Putamen (tissue), 1 donor: ENCODE data around the gene QRICH1.

Experiments used
- DNase-seq: peaks from one replicate; pipeline ENCODE4 v3.0.0-alpha.2; 2016; ENCODE audit warnings: low spot score

QRICH1 gene, protein sequence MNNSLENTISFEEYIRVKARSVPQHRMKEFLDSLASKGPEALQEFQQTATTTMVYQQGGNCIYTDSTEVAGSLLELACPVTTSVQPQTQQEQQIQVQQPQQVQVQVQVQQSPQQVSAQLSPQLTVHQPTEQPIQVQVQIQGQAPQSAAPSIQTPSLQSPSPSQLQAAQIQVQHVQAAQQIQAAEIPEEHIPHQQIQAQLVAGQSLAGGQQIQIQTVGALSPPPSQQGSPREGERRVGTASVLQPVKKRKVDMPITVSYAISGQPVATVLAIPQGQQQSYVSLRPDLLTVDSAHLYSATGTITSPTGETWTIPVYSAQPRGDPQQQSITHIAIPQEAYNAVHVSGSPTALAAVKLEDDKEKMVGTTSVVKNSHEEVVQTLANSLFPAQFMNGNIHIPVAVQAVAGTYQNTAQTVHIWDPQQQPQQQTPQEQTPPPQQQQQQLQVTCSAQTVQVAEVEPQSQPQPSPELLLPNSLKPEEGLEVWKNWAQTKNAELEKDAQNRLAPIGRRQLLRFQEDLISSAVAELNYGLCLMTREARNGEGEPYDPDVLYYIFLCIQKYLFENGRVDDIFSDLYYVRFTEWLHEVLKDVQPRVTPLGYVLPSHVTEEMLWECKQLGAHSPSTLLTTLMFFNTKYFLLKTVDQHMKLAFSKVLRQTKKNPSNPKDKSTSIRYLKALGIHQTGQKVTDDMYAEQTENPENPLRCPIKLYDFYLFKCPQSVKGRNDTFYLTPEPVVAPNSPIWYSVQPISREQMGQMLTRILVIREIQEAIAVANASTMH

GRCh38 chr3:49093853-49094767 lies at the start of gene QRICH1:
TSS of gene QRICH1 (minus strand) at chr3:49094071. CDS start at chr3:49077017, 17,054 bp downstream.
- peak; percentile 97 for DNase-seq

GRCh38 chr3:49140080-49140479 lies 46.2 kb upstream of the QRICH1 start:
- DNase-seq: no peak

DNA sequence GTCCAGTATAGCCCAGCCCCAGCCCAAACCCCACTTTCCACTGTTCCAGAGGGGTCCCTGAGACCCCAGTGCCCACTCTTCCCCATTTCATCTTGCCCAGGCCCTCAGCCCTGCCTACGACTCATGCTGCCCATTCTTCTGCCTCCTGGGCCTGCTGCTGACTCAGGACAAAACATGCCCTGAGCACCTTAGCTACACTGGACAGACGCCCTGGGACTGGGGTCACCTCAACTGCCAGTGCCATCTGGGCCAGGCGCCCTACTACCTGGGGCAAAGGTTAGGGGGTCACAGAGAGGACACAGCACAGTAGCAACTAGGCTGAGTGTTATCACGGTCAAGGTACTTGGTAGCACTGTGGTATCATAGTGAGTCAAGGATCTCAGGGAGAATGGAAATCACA lies 41.6 kb upstream of the QRICH1 start:
- no peak for DNase-seq

DNA sequence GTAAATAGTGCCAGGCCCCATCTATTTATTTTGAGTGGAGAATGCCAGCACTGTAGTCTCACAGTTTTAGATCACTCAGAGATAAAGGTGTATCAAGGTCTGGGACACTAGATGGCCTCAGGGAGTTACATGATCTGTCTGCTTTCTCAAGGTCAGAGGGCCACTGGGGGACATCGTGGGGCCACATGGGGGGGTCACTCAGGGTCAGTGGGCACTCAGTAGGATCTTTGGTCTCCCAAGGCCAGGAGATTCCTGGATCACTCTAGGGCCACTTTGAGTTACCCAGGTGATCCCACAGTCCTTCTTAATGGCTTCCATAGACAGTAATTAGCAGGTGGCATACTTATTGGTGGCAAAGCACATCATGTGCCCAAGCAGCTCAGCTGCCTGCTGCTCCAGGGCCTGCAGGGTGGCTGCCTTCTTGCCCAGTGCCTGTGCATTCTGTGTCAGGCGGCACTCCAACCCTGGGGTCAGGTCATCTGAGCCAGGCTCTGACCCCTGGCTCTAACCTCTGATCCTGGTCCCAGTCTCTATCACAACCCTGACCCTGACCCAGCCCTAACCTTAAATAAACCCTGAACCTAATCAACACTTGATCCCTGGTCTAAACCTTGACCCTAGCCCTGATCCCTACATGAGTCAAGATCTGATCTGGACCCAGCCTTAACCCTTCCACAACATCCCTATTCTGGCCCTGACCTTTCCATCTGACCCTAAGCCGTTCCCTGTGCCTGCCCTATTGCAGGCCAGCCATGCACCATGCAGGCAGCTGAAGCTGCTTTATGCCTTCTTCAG lies 40.8 kb upstream of the QRICH1 start:
- no peak for DNase-seq

- peak; percentile 71 for DNase-seq
Observed at GRCh38 chr3:49133226-49133951, 39.5 kb upstream of the QRICH1 start.

GRCh38 chr3:49132437-49133225 lies 38.8 kb upstream of the QRICH1 start, which contains the start of gene LAMB2:
TSS of gene LAMB2 (minus strand) at chr3:49133050. CDS start at chr3:49132867, 183 bp downstream.
- DNase-seq: peak; percentile 58

GRCh38 chr3:49132073-49132436 lies 38.2 kb upstream of the QRICH1 start:
- DNase-seq: no peak

GRCh38 chr3:49131576-49131975 lies 37.7 kb upstream of the QRICH1 start:
- DNase-seq: no peak

DNA sequence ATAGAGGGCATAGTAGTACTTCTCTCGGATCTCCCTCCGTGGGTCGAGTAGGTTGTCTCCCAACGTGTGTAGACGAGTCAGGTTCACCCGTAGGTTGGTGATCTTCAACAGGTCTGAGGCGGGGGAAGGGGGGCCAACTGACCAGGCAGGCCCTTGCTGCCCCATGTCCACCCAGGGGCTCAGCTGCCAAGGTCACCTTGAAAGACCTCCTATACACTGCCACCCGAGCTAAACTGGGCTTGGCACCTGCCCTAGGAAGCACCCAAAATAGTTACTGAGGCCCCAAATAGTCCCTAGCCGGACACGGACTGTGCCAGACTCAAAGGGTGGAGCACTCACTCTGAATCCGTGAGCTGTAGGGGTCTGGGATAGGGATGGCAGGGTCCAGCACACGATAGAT lies 37.2 kb upstream of the QRICH1 start:
- DNase-seq: no peak

DNA sequence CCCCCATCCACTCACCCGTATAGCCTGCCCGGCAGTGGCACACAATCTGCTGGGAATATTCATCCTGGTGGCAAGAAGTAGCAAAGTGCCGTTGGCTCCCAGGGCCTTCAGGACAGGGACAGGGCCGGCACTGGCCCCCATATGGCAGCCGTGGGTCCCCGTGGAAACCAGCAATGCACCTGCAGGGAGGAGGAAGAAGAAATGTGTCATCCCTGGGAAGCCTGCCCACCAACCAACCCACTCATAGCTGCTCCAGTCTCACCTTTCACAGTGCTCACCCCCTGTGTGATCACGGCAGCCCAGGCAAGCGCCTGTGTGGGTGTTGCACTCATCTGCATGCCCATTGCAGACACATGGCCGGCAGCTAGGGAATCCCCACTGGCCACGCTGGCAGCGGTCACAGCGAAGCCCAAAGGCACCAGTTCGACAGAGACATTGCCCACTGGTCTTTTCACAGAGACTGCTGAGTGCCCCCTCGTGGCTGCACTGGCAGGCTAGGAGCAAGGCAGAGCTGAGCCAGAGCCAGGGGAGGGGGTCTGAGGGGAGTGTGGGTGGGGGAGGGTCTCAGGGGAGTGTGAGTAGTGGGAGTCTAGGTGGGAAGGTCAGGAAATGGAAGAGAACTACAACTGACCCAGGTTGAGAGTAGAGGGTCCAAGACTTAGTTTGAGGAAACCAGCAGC lies 31.3 kb upstream of the QRICH1 start:
- DNase-seq: peak; percentile 52

GRCh38 chr3:49124203-49124602 lies 30.3 kb upstream of the QRICH1 start:
- DNase-seq: no peak

- no peak for DNase-seq
Observed at GRCh38 chr3:49123687-49124086, 29.8 kb upstream of the QRICH1 start.

- no peak for DNase-seq
Observed at GRCh38 chr3:49122886-49123545, 29.1 kb upstream of the QRICH1 start.

DNA sequence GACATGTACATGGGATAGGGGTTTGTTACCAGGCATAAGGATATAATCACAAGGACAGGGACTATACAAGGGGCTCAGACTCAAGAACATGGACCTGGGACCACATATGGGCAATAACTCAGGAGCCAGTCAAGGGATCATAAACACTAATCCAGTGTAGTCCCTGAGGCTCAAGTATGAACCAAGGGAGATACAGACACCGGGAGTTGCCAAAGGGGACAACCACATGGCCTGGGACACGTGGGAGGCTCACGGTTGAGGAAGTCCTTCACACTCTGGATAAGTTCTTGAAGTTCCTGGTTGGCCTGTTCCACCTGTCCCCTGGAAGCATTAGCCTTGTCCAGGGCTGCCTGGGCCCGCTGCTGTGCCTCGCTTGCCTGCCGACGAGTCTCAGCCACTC lies 28.6 kb upstream of the QRICH1 start:
- no peak for DNase-seq

GRCh38 chr3:49122022-49122421 lies 28.2 kb upstream of the QRICH1 start:
- no peak for DNase-seq

GRCh38 chr3:49121132-49121736 lies 27.4 kb upstream of the QRICH1 start:
- DNase-seq: no peak

- peak; percentile 94 for DNase-seq
Observed at GRCh38 chr3:49120438-49121131, 26.7 kb upstream of the QRICH1 start, which contains the start of gene USP19. TSS of gene USP19 (minus strand) at chr3:49120823. CDS start at chr3:49119145, 1,678 bp downstream.

DNA sequence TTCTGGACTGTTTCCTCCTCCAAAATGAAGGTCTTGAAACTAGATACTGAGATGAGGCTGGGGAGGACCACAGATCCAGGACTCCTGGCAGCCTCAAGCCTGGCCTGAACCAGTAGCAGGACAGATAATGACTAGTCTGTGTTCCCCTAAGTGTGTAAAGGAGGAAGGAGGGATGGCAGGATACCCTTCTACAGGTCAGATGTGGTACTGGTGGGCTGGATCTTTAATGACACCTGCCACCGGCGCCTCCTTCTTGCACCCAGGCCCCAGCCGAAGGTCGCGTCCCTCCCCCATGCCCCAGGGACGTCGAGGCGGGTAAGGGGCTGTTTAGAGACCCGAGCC lies 26.2 kb upstream of the QRICH1 start:
- DNase-seq: no peak
